GM18951 (cell line): ENCODE results near the gene GPR141.

ENCODE experiments used
- POLR2A ChIP-seq: IDR thresholded peaks from 4 replicates; pipeline ENCODE4 v1.6.1; 2011; ENCODE audit warnings: mild to moderate bottlenecking; ENCODE audit not compliant: insufficient read length, insufficient read depth; ENCODE audit errors: extremely low read depth
- in situ Hi-C: fragments of 300-500 bp; cut with MboI; formaldehyde crosslinking; loops from one replicate; pipeline ENCODE4 v1.12.0; 2022; ENCODE audit warnings: low sequenced_read_pairs, mixed read lengths, inconsistent platforms; ENCODE audit not compliant: unreplicated experiment

GPR141 gene

GRCh38 chr7:37669818-37670217 lies 13.7 kb upstream of the GPR141 start:
- TF ChIP-seq POLR2A = no peak
- in situ Hi-C loops = no loop called here

- no peak for TF ChIP-seq POLR2A
- in situ Hi-C loops = no loop called here
Measured at GRCh38 chr7:37670436-37670835, 13.1 kb upstream of the GPR141 start.

- no peak for TF ChIP-seq POLR2A
- in situ Hi-C loops = no loop called here
Measured at GRCh38 chr7:37671876-37672275, 11.7 kb upstream of the GPR141 start.

- in situ Hi-C loops = no loop called here
Measured at GRCh38 chr7:37672926-37673325, 10.6 kb upstream of the GPR141 start.

GRCh38 chr7:37673523-37673922 lies 10.0 kb upstream of the GPR141 start:
- TF ChIP-seq POLR2A = no peak
- in situ Hi-C loops = no loop called here

More at GRCh38 chr7:37672926-37673325, 10.6 kb upstream of the GPR141 start:
- TF ChIP-seq POLR2A = no peak

- in situ Hi-C loops = no loop called here
- no peak for TF ChIP-seq POLR2A
Measured at GRCh38 chr7:37674531-37674930, 9.0 kb upstream of the GPR141 start.

GRCh38 chr7:37675749-37676148 lies 7.8 kb upstream of the GPR141 start:
- in situ Hi-C loops = no loop called here
- TF ChIP-seq POLR2A = no peak

GRCh38 chr7:37684927-37685326 lies 1.4 kb downstream of the GPR141 start:
- TF ChIP-seq POLR2A = no peak
- in situ Hi-C loops = no loop called here

- in situ Hi-C loops = no loop called here
- no peak for TF ChIP-seq POLR2A
Measured at GRCh38 chr7:37686556-37687345, 3.2 kb downstream of the GPR141 start.

- in situ Hi-C loops = no loop called here
- no peak for TF ChIP-seq POLR2A
Measured at GRCh38 chr7:37690206-37690605, 6.6 kb downstream of the GPR141 start.

- in situ Hi-C loops = no loop called here
- TF ChIP-seq POLR2A = no peak
Measured at GRCh38 chr7:37694208-37695094, 10.9 kb downstream of the GPR141 start.

- no peak for TF ChIP-seq POLR2A
- in situ Hi-C loops = no loop called here
Measured at GRCh38 chr7:37698276-37698675, 14.7 kb downstream of the GPR141 start.

- in situ Hi-C loops = no loop called here
- no peak for TF ChIP-seq POLR2A
Measured at GRCh38 chr7:37698782-37699181, 15.2 kb downstream of the GPR141 start.

- in situ Hi-C loops = no loop called here
- no peak for TF ChIP-seq POLR2A
Measured at GRCh38 chr7:37701769-37702168, 18.2 kb downstream of the GPR141 start.
